ENCODE measurements around the gene ORAI2.
"Not testable (repeated sequence)": the region's sequence is repeated elsewhere in the genome, so short reads cannot be mapped to it uniquely, and the experiment has no call there.

Gene ORAI2

DNA sequence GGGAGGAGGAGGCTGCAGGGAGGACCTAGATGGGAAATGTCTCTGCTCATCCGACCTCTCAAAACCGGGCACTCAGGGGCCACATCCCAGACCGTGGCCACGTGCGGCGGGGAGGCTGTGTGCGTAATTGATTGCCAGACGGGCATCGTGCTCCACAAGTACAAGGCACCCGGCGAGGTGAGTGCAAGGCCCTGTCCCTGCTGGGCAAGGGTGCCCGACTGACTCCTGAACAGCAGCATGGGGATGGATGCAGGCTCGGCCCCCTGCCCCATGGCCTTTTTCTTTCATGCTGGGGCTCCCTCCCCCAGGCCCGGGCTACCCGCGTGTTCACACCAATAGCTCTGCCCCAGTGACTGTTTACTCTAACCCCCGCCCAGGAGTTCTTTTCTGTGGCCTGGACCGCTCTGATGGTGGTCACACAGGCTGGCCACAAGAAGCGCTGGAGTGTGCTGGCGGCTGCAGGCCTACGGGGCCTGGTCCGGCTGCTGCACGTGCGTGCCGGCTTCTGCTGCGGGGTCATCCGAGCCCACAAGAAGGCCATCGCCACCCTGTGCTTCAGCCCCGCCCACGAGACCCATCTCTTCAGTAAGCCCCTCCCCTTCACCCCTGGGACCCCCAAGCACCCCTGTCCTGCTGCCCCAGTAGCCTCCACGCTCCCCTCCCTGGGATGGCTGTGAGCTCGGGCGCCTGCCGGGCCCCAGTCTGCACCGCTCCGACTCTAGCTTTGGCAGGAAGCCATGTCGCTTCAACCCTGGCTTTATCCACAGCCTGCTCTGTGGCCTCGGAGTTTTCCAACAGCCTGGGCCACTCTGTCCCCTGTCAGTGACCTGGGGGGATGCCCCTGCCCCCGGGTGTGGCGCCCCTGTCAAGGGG, 35.3 kb downstream of the ORAI2 start:
- in situ Hi-C loops (cut with HindIII; ENCODE audit: low sequenced_read_pairs): no loop called here

DNA sequence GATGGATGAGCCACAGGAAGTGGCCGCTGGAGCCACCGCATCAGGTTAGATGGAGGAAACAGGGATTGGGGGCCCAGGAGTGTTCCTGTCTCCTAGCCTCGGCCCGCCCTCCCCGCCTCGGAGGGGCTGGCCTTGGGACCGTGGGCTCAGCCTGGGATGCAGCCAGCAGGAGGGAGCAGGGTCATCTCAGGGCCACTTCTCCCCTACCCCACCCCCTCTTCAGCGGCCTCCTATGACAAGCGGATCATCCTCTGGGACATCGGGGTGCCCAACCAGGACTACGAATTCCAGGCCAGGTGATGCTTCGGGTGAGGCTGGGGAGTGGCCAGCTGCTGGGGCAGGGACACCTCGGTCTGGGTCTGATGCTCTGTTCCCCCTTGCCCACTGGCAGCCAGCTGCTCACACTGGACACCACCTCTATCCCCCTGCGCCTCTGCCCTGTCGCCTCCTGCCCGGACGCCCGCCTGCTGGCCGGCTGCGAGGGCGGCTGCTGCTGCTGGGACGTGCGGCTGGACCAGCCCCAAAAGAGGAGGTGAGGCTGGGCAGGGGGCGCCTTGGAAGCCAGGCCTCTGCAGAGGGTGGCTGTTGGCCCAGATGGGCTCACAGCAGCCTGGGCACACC, 36.1 kb downstream of the ORAI2 start:
- in situ Hi-C loops (cut with HindIII; ENCODE audit: low sequenced_read_pairs): no loop called here

GRCh38 chr7:102469972-102470825, 36.8 kb downstream of the ORAI2 start:
- in situ Hi-C loops (cut with HindIII; ENCODE audit: low sequenced_read_pairs): no loop called here

DNA sequence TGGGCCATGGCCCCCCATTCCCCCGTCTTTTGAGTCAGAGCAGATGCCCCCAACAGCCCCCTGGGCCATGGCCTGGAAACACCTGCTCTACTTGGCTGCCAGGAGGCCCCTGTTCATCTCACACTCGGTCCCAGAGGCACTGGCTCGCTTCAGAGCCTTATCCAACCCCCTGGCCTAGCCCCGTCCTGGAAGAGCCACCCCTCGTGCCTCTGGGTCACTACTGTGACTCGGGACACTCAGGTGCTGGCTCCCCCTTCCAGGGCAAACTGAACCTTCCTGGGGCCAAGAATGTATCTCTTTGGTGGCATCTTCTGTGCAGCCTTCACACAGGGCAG, 38.4 kb downstream of the ORAI2 start:
- in situ Hi-C loops (cut with HindIII; ENCODE audit: low sequenced_read_pairs): no loop called here

DNA sequence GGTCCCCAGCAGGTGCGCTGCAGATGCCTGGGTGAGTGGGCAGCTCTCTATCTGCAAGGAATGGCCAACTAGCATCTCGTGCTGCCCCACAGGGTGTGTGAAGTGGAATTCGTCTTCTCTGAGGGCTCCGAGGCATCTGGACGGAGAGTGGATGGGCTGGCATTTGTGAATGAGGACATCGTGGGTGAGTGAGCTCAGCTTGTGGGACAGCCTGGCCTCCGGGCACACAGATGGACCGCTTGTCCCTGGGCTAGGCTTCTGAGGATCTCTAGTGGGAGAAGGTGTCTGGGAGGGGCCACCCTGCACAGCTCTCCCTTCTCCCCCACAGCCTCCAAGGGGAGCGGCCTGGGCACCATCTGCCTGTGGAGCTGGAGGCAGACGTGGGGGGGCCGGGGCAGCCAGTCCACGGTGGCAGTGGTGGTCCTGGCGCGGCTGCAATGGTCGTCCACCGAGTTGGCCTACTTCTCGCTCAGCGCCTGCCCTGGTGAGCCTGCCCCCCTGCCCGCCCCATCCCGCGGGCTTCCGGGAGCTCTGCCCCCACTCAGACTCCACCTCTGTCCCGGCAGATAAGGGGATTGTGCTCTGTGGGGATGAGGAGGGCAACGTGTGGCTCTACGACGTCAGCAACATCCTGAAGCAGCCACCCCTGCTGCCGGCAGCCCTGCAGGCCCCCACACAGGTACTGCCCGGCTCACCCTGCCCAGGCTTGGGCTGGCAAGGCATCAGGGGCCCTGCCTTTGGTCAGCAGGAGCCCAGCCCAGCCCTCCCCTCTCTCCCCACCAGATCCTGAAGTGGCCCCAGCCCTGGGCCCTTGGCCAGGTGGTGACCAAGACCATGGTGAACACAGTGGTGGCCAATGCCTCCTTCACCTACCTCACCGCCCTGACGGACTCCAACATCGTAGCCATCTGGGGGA, 39.0 kb downstream of the ORAI2 start:
- in situ Hi-C loops (cut with HindIII; ENCODE audit: low sequenced_read_pairs): no loop called here

DNA sequence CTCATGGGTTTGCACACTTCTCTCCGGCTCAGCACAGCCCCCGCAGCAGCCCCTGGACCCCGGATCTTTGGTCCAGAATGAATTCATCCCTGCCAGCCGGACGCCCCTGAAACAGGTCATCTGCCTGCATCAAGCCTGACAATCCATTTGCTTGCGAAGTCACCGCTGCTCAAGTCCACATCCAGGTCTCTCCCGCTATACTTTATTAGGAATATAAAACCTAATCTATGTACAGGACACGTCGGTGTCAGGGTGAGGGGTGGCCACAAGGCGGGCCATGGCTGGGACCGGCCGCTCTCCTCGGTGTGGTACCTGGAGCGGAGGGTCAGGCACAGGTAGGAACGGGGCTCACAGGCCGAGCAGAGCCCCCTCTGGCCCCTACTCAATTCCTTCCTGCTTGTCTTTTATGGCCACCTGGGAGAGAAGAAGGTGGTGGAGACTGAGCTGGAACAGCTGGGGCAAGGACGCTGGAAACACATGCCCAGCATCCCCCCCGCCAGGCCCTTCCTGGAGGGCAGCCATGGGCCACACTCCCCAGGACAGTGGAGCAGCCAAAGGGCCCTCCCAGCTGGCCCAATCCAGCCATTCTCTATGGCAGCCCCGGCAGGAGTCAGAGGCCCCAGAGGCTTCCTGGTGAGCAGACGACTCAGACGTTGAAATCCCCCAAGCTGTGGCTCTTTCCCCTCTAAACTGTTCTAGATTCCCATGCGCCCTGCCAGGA, 40.1 kb downstream of the ORAI2 start:
- in situ Hi-C loops (cut with HindIII; ENCODE audit: low sequenced_read_pairs): no loop called here

DNA sequence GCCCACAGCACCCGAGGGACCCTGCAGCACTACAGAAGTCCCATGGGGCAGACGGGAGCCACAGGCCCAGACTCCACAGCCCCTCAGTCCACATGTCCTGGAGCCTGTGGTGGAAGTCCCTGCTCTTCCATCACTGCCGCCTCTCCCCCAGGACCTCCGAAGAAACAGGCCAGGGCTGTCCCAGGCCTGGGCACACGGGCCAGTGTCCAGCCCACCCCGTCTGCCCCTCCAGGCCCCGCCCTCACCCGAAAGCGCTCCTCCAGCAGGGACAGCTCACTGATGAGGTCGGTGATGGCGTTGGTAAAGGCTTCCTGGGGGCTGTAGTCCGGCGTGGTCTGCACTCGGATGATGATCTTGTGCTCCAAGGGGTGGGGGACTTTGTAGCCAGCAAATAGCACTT, 40.7 kb downstream of the ORAI2 start:
- in situ Hi-C loops (cut with HindIII; ENCODE audit: low sequenced_read_pairs): not testable (repeated sequence)

GRCh38 chr7:102474736-102475435, 41.5 kb downstream of the ORAI2 start:
- in situ Hi-C loops (cut with HindIII; ENCODE audit: low sequenced_read_pairs): not testable (repeated sequence)

- in situ Hi-C loops (cut with HindIII; ENCODE audit: low sequenced_read_pairs): not testable (repeated sequence)
These were observed 45.2 kb downstream of the ORAI2 start, which contains the start of gene POLR2J for GRCh38 chr7:102478314-102479208. TSS of gene POLR2J (minus strand) at chr7:102478922. CDS start at chr7:102478860, 62 bp downstream.

DNA sequence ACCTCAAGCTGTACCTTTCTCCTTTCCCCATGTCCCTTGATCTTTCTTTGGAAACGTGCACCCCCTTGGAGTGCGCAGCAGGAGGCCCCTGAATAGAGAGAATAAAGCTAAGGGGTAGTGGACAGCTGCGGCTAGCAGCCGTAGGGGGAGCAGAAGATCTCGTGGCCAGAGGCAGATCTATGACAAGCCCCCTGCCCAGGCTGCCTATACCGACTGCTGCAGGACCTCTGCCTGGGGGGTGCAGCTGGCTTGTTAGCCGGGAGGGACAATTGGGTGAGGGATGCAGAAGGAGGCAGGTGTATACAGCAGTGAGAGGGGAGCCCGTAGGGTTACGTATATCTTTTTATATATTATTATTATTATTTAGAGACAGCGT, 45.8 kb downstream of the ORAI2 start:
- in situ Hi-C loops (cut with HindIII; ENCODE audit: low sequenced_read_pairs): not testable (repeated sequence)

- in situ Hi-C loops (cut with HindIII; ENCODE audit: low sequenced_read_pairs): not testable (repeated sequence)
These were observed 46.7 kb downstream of the ORAI2 start for GRCh38 chr7:102479982-102480637.

DNA sequence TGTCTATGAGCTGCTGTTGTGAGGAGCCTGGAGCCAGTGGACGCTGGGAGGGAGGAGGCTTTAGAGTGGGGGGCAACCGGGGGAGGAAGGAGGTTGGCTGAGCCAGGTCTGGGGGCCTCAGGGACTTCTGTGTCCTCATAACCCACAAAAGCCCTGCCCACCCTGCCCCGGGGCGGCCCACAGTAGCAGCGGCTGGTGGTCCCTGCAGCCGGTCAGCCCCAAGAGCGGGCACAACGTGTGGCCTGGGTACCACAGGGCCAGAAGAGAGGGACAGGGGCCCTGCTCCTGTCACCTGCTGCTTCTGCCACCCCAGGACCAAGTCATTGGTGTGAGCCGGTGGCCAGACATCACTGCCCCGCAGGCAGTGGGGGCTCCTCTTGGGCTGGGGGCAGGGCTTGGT, 48.6 kb downstream of the ORAI2 start:
- in situ Hi-C loops (cut with HindIII; ENCODE audit: low sequenced_read_pairs): not testable (repeated sequence)

GRCh38 chr7:102484317-102484716, 50.9 kb downstream of the ORAI2 start:
- in situ Hi-C loops (cut with HindIII; ENCODE audit: low sequenced_read_pairs): not testable (repeated sequence)

- in situ Hi-C loops (cut with HindIII; ENCODE audit: low sequenced_read_pairs): not testable (repeated sequence)
These were observed 57.2 kb downstream of the ORAI2 start for GRCh38 chr7:102490529-102491075.

- in situ Hi-C loops (cut with HindIII; ENCODE audit: low sequenced_read_pairs): not testable (repeated sequence)
These were observed 60.0 kb downstream of the ORAI2 start for GRCh38 chr7:102493220-102493935.

DNA sequence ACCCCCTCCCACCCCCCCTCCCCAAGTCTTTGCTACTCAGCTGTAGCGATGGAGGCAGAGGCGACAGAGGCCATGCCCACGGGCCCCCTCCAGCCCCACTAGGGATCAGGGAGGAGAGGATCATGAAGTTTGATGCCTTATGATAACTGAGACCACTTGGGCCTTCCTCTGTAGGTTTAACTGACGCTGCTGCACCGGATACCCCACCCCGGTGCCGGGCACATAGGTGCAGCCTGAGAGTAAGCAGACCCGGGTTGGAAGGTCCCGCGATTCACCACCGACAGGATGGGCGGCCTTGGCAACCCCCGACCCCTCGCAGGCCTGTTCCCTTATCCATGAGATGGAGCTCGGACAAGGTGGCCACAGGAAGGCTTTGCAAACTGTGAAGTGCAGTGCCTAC, 60.7 kb downstream of the ORAI2 start:
- in situ Hi-C loops (cut with HindIII; ENCODE audit: low sequenced_read_pairs): not testable (repeated sequence)

Data from endothelial cell of hepatic sinusoid (primary cell).